ENCODE data around the gene RHOH. TPM values are rescaled to one million over a fixed set of nuclear protein-coding genes. Genes with fewer than 3 reads are reported as not detected.
A peak's percentile ranks its signal among the peaks of the same experiment; 100 is the strongest.
"Not testable (repeated sequence)": the region's sequence is repeated elsewhere in the genome, so short reads cannot be mapped to it uniquely, and the experiment has no call there.

RHOH gene
- polyA plus RNA-seq (ENCODE audit: insufficient read length in 3 of 3): 1 to 10 TPM in 1 of 3 donors, under 1 TPM in 2; 0.48 to 1.3 (median 0.61) TPM
- long read RNA-seq, donor 1: 0 reads
- long read RNA-seq, donor 2: 0 reads
- long read RNA-seq, donor 3, full-length matches to known transcripts: 2 of 2 reads
- long read RNA-seq, donor 3, partial matches to known transcripts: 0 of 2 reads
- long read RNA-seq, donor 3, other reads (novel, unspliced or antisense): 0 of 2 reads
- long read RNA-seq, donor 4: 0 reads
- long read RNA-seq, donor 5: 0 reads
- long read RNA-seq, donor 6: 0 reads
- long read RNA-seq, donor 7: 0 reads
- long read RNA-seq, donor 8: 0 reads
- long read RNA-seq, donor 9, full-length matches to known transcripts: 2 of 2 reads
- long read RNA-seq, donor 9, partial matches to known transcripts: 0 of 2 reads
- long read RNA-seq, donor 9, other reads (novel, unspliced or antisense): 0 of 2 reads
- long read RNA-seq, donor 10: 0 reads
- long read RNA-seq, donor 11: 0 reads
- long read RNA-seq, donor 12, partial matches to known transcripts: 0 of 1 reads
- long read RNA-seq, donor 12, other reads (novel, unspliced or antisense): 0 of 1 reads
- long read RNA-seq, donor 13: 0 reads
- long read RNA-seq, donor 14: 0 reads
- long read RNA-seq, donor 15, partial matches to known transcripts: 0 of 2 reads
- long read RNA-seq, donor 15, other reads (novel, unspliced or antisense): 0 of 2 reads
- long read RNA-seq, donor 16: 0 reads

GRCh38 chr4:40196724-40197281 is at the start of gene RHOH:
TSS of gene RHOH (plus strand) at chr4:40197031. CDS start at chr4:40243387, 46,356 bp downstream.
- no peak for DNase-seq

- DNase-seq: not testable (repeated sequence)
These were observed 49.3 kb upstream of the RHOH start for GRCh38 chr4:40147490-40147889.

GRCh38 chr4:40149960-40150385 is 46.9 kb upstream of the RHOH start:
- DNase-seq: peak; percentile 29

- DNase-seq: no peak
These were observed 45.9 kb upstream of the RHOH start for GRCh38 chr4:40150932-40151331.

GRCh38 chr4:40152637-40153036 is 44.2 kb upstream of the RHOH start:
- no peak for DNase-seq

- no peak for DNase-seq
These were observed 39.4 kb upstream of the RHOH start for GRCh38 chr4:40157436-40157835.

GRCh38 chr4:40160258-40160657 is 36.6 kb upstream of the RHOH start:
- no peak for DNase-seq

GRCh38 chr4:40164459-40164858 is 32.4 kb upstream of the RHOH start:
- no peak for DNase-seq

- no peak for DNase-seq
These were observed 30.9 kb upstream of the RHOH start for GRCh38 chr4:40165916-40166315.

GRCh38 chr4:40168070-40168469 is 28.8 kb upstream of the RHOH start:
- no peak for DNase-seq

- no peak for DNase-seq
These were observed 26.2 kb upstream of the RHOH start for GRCh38 chr4:40170588-40170987.

- no peak for DNase-seq
These were observed 23.4 kb upstream of the RHOH start for GRCh38 chr4:40173470-40173875.

- no peak for DNase-seq
These were observed 20.2 kb upstream of the RHOH start for GRCh38 chr4:40176602-40177001.

GRCh38 chr4:40177591-40177990 is 19.2 kb upstream of the RHOH start:
- no peak for DNase-seq

GRCh38 chr4:40178672-40179071 is 18.2 kb upstream of the RHOH start:
- no peak for DNase-seq

GRCh38 chr4:40179360-40179759 is 17.5 kb upstream of the RHOH start:
- DNase-seq: no peak

- no peak for DNase-seq
These were observed 16.5 kb upstream of the RHOH start for GRCh38 chr4:40180356-40180755.

- no peak for DNase-seq
These were observed 14.8 kb upstream of the RHOH start for GRCh38 chr4:40182001-40182400.

GRCh38 chr4:40182954-40183353 is 13.9 kb upstream of the RHOH start:
- DNase-seq: no peak

- DNase-seq: no peak
These were observed 13.0 kb upstream of the RHOH start for GRCh38 chr4:40183615-40184411.

- no peak for DNase-seq
These were observed 10.8 kb upstream of the RHOH start for GRCh38 chr4:40185830-40186664.
